HG03135 (cell line): ENCODE results near the gene GLYR1.
"Not testable (repeated sequence)": the region's sequence is repeated elsewhere in the genome, so short reads cannot be mapped to it uniquely, and the experiment has no call there.

Source experiments
- ATAC-seq: cut with Tn5 transposase; IDR thresholded peaks from one replicate; pipeline ENCODE4 v1.9.1; 2021; ENCODE audit warnings: mild to moderate bottlenecking, moderate library complexity; ENCODE audit not compliant: unreplicated experiment

Gene GLYR1

DNA sequence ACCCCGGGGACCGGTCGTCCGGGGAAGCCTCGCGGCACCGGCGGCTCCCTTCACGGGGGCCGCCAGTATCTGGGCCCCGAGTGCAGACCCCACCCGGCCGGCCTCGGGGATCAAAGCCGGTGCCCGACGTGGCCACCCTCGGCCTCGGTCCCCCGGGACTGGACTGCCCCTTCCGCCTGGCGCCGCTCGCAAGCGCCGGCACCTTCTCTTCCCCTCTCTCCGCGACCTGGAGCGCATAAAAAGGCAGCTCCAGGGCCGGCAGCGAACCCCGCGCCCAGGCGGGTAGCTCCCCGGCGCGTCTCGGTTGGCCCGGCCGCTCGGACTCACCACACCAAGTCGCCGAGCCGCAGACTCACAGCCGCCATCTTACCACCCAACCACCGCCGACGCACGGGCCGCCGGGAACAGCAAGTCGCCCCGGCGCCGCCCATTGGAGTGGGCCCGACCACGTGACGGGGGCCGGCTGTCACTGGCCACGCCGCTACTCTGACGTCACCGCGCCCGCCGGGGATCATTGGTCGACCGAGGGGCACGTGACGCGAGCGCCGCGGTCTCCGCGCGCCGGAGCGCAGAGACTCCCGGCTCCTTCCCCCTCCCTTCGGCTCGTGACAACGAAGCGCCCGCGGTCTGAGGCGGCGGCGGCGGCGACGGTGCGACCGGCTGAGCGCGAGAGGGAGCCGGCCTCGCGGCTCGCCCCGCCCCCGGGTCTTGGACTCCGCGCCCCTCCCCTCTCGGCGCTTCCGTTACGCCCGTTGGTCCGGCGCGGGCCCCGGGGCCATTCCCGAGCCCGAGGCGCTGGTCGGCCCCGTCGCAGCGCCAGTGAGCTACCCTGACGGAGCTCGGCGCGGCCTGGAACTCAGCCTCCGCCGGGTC lies at the start of gene GLYR1, which contains the start of gene UBN1:
GLYR1 (minus strand) TSS at position 388 of the 873 bp plus-strand sequence; CDS start at position 365, 23 bp downstream.
UBN1 (plus strand) TSS at position 581 of the 873 bp plus-strand sequence. CDS start 5,437 bp downstream, outside the sequence.
- peak; percentile 86 for ATAC-seq

DNA sequence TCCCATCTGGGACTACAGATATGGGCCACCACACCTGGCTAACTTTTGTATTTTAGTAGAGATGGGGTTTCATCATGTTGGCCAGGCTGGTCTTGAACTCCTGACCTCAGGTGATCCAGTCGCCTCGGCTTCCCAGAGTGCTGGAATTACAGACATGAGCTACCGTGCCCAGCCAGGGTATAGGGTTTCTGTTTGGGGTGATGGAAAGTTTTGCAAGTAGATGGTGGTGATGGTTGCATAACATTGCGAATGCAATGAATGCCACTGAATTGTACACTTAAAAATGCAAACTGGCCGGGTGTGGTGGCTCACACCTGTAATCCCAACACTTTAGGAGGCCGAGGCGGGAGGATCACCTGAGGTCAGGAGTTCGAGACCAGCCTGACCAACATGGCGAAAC lies 49.7 kb upstream of the GLYR1 start:
- not testable (repeated sequence) for ATAC-seq

DNA sequence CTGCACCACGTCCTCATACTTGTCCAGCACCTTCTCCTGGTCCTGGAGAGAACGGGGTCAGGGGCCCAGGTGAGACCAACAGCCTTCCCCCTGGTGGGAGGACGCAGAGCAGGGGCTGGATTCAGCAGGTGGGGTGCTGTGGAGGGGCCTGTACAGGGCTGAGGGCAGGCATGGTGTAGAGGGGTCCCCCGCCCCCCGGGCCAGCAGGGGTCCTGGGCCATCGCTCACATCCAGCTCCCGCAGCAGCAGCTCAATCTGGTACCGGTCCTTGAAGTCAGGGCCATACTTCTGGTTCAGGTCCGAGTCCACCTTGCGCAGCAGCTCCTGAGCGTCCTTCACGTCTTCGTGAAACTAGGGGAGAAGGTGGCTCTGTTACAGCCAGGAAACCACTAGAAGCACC lies 48.3 kb upstream of the GLYR1 start:
- no peak for ATAC-seq

- ATAC-seq = no peak
Measured at GRCh38 chr16:4894276-4895150, 47.4 kb upstream of the GLYR1 start.

DNA sequence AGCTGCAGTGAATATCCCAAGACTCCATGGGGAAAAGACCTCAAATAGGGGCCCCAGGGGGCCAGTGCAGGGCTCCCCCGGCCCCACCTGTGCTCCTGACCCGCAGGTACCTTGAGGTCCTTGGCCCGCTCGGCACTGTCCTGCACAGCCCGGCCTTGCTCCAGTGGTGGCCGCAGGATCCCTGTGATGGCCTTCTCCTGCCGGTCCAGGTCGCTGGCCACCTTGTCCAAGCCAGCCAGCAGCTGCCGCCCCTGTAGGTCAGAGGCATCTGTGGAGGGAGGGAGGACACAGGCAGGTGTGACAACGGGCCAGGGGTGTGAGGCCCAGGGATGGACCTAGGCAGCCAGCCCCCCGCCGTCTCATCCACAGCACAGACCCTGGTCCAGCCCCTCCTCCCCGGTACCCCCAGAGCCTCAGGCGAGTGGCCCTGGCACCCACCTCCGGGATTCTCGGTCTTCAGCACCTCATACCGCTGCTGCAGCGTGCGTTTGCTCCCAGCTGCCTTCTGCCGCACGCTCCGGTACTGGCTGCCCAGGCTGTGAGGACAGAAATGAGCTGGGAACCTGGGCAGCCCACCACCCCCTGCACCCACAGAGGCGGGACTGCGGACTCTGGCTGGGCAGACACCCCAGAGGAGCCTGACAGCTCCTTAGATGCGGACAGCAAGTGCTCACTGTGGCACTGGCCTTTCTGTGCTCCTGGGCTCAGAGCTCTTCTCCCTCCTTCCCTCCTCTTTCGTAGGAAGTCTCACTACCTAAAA lies 46.2 kb upstream of the GLYR1 start:
- ATAC-seq = no peak

DNA sequence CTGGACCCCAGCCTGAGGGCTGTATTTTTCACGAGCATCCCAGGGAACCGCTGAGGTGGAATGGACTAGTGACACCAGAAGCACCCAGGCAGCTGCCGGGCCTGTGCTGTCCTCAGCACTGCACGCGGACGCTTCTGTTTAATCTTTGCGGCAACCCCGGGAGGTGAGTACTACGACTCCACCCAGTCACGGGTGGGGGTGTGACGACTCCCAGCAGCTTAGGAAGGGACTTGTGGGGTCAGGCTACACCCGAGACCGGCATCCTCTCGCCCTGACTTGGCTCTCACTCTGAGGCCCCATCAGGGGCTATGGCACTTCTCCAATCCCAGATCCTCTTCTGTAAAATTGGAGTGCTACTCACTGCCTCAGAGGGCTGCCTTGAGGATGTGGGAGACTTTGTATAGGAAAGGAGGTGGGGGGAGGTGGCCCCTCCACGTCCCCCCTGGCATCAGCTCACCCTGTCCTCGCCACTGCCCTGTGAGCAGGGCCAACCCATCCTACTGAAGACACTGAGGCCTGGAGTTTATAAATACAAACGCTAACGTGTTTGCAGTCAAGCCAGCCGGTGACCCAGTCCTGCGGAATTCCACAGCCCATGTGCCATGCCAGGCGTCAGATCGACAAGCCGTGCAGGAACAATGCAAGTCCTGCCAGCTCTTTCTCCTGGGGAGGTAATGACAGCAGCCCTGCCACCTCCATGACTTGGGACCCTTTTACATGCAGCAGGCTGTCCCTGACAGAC lies 45.4 kb upstream of the GLYR1 start:
- ATAC-seq = no peak

DNA sequence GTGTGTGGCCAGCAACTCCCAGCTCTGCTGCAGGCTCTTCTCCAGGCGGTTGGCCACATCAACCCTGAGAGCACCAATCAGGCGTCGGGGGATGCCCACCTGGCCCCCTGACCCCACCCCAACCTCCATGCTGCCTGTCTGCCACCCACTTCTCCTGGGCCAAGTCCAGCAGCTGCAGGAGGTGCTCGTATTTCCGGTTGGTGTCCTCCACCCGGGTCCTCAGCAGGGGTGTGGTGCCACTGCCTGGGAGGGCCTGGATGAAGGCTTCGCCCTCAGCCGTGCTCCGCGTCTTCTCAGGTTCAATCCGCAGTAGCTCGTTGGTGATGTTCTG lies 44.8 kb upstream of the GLYR1 start:
- no peak for ATAC-seq

DNA sequence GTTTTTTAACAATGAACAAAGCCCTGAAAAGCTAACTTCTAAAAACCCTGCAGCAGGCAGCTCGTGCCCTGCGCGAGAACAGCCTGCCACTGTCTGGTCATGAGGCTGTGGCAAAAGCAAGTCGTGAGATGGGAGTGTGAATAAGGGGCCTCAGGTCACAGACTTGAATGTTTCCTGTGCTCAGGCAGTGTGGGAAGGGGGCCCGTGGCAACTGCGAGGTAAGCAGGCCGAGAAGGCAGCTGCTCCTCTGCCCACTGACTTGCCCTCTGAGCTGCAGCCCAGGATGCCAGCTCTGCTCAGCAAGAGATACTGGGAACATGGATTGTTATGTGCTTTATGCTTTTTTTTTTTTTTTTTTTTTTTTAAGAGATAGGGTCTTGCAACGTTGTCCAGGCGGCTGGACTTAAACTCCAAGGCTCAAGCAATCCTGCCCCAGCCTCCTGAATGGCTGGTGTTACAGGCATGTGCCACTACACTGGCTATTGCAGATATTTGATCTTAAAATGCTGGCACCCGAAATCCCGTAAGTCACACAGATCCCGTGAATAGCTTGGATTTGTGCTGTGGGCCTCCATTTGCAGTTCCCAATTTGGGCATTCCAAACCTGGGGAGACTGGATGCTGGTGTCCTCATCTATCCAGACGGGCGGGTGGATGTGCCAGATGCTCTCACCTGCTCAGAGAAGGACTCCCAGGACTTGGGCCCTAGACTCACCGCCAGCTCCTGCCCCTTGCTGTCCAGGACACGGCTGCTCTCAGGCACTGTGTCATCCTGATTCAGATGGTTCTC lies 44.2 kb upstream of the GLYR1 start:
- no peak for ATAC-seq

DNA sequence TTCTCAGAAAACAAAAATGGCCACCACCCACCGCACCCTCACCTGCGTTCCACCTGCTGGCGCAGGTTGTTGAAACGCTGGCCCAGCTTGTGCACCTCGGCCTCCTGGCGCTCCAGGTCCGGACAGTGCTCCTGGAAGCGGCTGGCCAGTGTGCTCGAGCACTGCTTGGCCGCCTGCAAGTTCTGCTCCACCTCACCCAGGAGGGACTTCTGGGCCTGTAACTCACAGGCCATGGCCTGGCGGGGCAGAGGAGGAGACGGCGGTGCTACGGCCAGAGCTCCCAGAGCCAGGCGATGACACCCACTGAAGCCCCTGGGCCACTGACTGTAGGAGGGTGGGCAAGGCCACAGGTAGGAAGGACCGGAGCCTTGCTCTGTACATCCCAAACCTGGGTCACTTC lies 43.6 kb upstream of the GLYR1 start:
- no peak for ATAC-seq

DNA sequence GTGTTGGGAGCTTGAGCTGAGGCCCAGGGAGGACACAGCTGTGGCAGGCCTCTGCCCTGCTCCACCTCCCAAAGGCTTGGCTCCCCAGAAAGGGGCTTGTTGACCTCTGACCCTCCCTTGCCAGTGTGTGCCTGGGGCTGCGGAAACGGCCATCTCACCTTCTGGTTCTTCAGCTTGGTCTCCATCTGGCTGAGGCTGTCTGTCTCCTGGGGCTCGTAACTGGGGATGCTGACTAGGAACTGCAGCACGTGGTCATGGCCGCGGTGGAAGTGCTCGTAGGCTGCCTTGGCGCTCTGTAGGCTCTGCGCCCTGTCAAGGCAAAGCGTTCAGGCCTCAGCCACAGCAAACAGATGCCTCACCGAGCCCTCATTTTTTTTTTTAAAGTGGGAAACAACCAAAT lies 42.9 kb upstream of the GLYR1 start:
- no peak for ATAC-seq

- ATAC-seq = no peak
Measured at GRCh38 chr16:4888428-4889135, 41.5 kb upstream of the GLYR1 start.

- no peak for ATAC-seq
Measured at GRCh38 chr16:4886151-4886550, 39.1 kb upstream of the GLYR1 start.

DNA sequence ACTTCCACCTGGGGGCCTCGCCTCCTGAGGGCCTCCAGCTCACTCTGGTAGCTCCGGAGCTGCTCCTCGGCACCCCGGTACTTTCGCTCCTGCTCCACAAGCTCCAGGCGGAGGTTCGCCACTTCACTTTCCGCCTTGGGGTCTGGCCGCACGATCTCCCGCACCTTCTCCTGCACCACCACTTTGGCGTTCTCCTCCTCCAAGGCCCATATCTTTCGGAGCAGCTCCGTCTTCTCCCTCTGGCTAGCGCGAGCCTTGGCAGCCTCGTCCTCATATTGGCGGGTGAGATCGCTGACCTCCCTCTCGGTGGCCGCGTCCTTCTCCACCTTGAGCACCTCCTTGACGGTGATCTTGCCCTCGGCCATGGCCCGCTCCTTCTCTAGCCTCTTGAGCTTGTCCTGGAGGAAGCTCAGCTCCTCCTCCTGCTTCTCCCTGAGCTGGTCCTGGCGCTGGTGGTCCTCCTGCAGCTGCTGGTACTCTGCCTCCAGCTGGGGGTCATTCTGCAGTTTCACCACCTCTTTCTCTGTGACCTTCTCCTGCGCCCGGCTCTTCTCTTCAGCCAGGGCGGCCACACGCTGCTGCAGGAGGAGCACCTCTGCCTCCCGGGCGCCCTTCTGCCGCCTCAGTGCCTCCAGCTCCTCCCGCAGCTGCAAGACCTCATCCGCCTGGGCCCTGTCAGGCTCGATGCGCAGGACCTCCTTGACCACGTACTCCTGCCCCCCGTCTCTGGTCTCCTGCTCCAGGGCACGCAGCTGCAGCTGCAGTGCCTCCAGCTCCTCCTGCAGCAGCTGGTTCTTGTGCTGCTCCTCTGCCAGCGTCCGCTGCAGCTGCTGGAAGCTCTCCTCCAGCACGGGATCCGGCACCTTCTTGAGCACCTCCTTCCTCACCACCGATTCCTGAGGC lies 38.1 kb upstream of the GLYR1 start:
- no peak for ATAC-seq

GRCh38 chr16:4884209-4884608 lies 37.1 kb upstream of the GLYR1 start:
- no peak for ATAC-seq

DNA sequence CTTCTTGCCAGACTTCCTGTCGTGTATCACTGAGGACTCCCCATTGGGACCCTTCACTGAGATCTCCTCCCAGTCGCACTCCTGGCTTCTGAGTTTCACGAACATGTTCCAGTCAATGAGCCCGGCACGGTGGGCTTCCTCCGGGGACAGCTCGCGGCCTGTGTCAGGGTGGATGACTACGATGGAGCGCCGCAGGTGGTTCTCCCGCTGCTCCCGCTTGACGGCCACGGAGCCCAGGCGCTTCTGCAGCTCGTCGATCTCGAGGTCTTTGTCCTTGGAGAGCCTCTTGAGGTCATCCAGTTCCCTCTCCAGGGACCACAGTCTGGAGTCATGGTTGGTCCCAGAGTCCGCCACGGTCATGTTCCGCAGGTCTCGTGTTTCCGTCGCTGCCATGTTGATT lies 36.4 kb upstream of the GLYR1 start:
- no peak for ATAC-seq

DNA sequence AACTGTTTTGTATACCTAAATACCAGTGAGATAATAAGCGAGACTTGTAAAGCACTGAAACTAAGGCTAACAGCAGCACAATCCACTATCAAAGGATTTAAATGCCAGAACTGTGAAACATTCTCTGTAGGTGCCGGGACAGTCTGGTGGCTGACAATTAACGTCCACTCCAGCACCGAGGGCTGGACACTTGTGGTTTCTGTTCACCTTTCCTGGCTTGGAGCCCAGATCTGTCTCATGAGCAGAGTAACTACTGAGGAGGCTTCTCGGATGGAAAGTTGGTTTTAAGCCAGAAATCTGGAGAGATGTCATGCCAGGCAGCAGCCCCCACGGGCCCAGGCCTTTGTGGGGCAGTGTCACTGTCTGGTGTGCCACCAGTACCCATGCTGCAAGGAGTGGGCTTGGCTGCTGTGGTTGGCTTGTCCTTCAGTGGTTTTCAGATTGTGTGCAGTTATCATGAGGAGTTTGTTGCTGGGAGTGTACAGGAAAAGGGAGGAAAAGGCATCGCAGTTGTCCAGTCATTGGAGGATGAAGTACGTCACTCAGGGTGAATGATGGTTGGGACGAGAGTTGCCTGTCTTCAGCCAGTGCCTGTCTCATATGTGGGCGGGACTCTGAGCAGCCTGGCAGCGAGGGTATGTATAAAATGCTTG lies 35.7 kb upstream of the GLYR1 start:
- ATAC-seq = no peak

GRCh38 chr16:4882000-4882632 lies 35.0 kb upstream of the GLYR1 start:
- no peak for ATAC-seq
